Mucosa of descending colon (tissue), 3 donors: ENCODE measurements around the gene MKX. TPM values are rescaled to one million over a fixed set of nuclear protein-coding genes. Genes with fewer than 3 reads are reported as not detected.

Source experiments
- ATAC-seq: fragments of 200-7000 bp; cut with Tn5 transposase; one replicate; pipeline ENCODE4 v1.9.1; 2020; ENCODE audit warnings: mild to moderate bottlenecking, moderate library complexity
- DNase-seq, 3 donors: peaks; one replicate each; pipeline ENCODE4 v3.0.0-alpha.2; 2020
- H3K36me3 ChIP-seq: fragments of 200-600 bp; one replicate; pipeline ENCODE4 v1.8.0; 2021; ENCODE audit warnings: low read depth, mild to moderate bottlenecking
- H3K4me1 ChIP-seq: fragments of 200-600 bp; one replicate; pipeline ENCODE4 v1.8.0; 2021; ENCODE audit warnings: low read depth, mild to moderate bottlenecking
- H3K4me3 ChIP-seq: fragments of 200-600 bp; one replicate; pipeline ENCODE4 v1.8.0; 2021; ENCODE audit warnings: mild to moderate bottlenecking
- H3K9me3 ChIP-seq: fragments of 200-600 bp; one replicate; pipeline ENCODE4 v1.8.0; 2021; ENCODE audit warnings: mild to moderate bottlenecking
- CTCF ChIP-seq: fragments of 200-600 bp; IDR thresholded peaks from one replicate; pipeline ENCODE4 v1.8.0; 2022; ENCODE audit warnings: antibody characterized with exemption, mild to moderate bottlenecking
- intact Hi-C, 2 donors: fragments of 100-400 bp; cut with DNase I in 1 of 2; cut with micrococcal nuclease in 1 of 2; formaldehyde crosslinking; loops; one replicate each; pipeline versions ENCODE4 v1.11.0 to v1.11.1; 2022; cut with DNase I, micrococcal nuclease
- long read RNA-seq, 2 donors: library from polyadenylated mRNA; unstranded; transcript quantifications; one replicate each; pipeline ENCODE4 v2.0.0, GENCODE V29; 2019 to 2021
- total RNA-seq, 3 donors: library from RNA; stranded (reverse); fragmentation: NEBNext Ultra II Directional in 2 of 3; extraction: Animal tissue kit (Norgen Biotek cat#: 25700) in 2 of 3; gene quantifications; one replicate each; pipeline versions ENCODE4 v1.2.1 to v1.2.4, GENCODE V29; 2021 to 2023
- donor health status: DM: no; HTN: no; CAD: no; lungs with moderate emphysema.
- donor health status: DM: no; HTN: no; CAD: no.
- donor health status: DM: no; HTN: yes; CAD: no.

The MKX gene
- 1 to 10 TPM in 2 of 3 donors, under 1 TPM in 1; 0.26 to 4.2 (median 1.2) TPM for total RNA-seq
- long read RNA-seq, donor 1, transcript MKX-202 (7 exons, 3,638 nt): major isoform, 7 of 8 reads
- long read RNA-seq, donor 1, partial matches to known transcripts: 1 of 8 reads
- long read RNA-seq, donor 1, other reads (novel, unspliced or antisense): 0 of 8 reads
- long read RNA-seq, donor 2: 0 reads

GRCh38 chr10:27745732-27746396 lies at the start of gene MKX:
TSS of gene MKX (minus strand) at chr10:27745819. CDS start at chr10:27743415, 2,404 bp downstream.
- Histone ChIP-seq H3K9me3 (no peaks in the 10 kb centered on the region), H3K4me1 (peaks cover 38% of the 10 kb centered on the region), H3K36me3 (no peaks in the 10 kb centered on the region), H3K4me3 (no peak within 1 kb of the TSS)
- TF ChIP-seq CTCF: no peak
- intact Hi-C loops: loop anchor here in 1 of 2 donors (10.0 kb wide), 1 partner anchor 499 kb away; no protein-coding TSS in a partner anchor
- no peak for ATAC-seq
- DNase-seq: peak; percentile 40 to 62 (median 52)

- intact Hi-C loops: no loop called here
- H3K4me3 ChIP-seq: no peak overlapping the region
- no peaks in the 10 kb centered on the region for H3K9me3 ChIP-seq
- DNase-seq (peak in 1 of 3 donors; percentile 26), ATAC-seq (no peak)
- H3K36me3 ChIP-seq: no peaks in the 10 kb centered on the region
- TF ChIP-seq CTCF: no peak
- no peaks in the 10 kb centered on the region for H3K4me1 ChIP-seq
Measured at GRCh38 chr10:27794157-27794556, 48.5 kb upstream of the MKX start.

- TF ChIP-seq CTCF: no peak
- DNase-seq (no peak), ATAC-seq (no peak)
- Histone ChIP-seq H3K9me3 (no peaks in the 10 kb centered on the region), H3K4me3 (no peak overlapping the region), H3K36me3 (no peaks in the 10 kb centered on the region), H3K4me1 (no peaks in the 10 kb centered on the region)
- intact Hi-C loops: no loop called here
Measured at GRCh38 chr10:27792216-27792615, 46.6 kb upstream of the MKX start.

- H3K4me1 ChIP-seq: no peaks in the 10 kb centered on the region
- no peak overlapping the region for H3K4me3 ChIP-seq
- no peaks in the 10 kb centered on the region for H3K36me3 ChIP-seq
- intact Hi-C loops: no loop called here
- ATAC-seq (no peak), DNase-seq (no peak)
- H3K9me3 ChIP-seq: no peaks in the 10 kb centered on the region
- no peak for TF ChIP-seq CTCF
Measured at GRCh38 chr10:27784272-27784671, 38.7 kb upstream of the MKX start.

- intact Hi-C loops: no loop called here
- no peak for TF ChIP-seq CTCF
- Histone ChIP-seq H3K36me3 (no peaks in the 10 kb centered on the region), H3K4me3 (no peak overlapping the region), H3K4me1 (no peaks in the 10 kb centered on the region), H3K9me3 (no peaks in the 10 kb centered on the region)
- peak in 1 of 3 donors; percentile 4 for DNase-seq
- no peak for ATAC-seq
Measured at GRCh38 chr10:27783660-27784059, 38.0 kb upstream of the MKX start.
